Kidney epithelial cell (primary cell): Measurements from ENCODE around the gene STK10. TPM values are rescaled to one million over a fixed set of nuclear protein-coding genes. Genes with fewer than 3 reads are reported as not detected.
"Not testable (repeated sequence)": the region's sequence is repeated elsewhere in the genome, so short reads cannot be mapped to it uniquely, and the experiment has no call there.

Experiments used
- DNase-seq: peaks from one replicate; pipeline ENCODE4 v3.0.0-alpha.2; 2010; ENCODE audit warnings: low read depth
- H3K27me3 ChIP-seq: 2 replicates; pipeline ENCODE4 v1.6.0; 2011; ENCODE audit warnings: low read length; ENCODE audit not compliant: control insufficient read depth, insufficient read depth
- H3K36me3 ChIP-seq: 2 replicates; pipeline ENCODE4 v1.5.1; 2011; ENCODE audit warnings: low read length; ENCODE audit not compliant: control insufficient read depth, insufficient read depth
- H3K4me3 ChIP-seq: 2 replicates; pipeline ENCODE4 v1.5.1; 2011; ENCODE audit warnings: low read depth, mild to moderate bottlenecking, control low read depth, low read length
- total RNA-seq: library from RNA; depleted of rRNA; stranded (reverse); fragments of >200 nt; gene quantifications from 2 replicates; pipeline ENCODE4 v1.2.3, GENCODE V29; 2015
- TF ChIP-seq, protein P1 (sequence below): IDR thresholded peaks from 2 replicates; pipeline ENCODE4 v1.5.1; 2011; ENCODE audit warnings: mild to moderate bottlenecking, moderate library complexity, low read length, control low read depth, inconsistent platforms; ENCODE audit not compliant: insufficient read depth, poor library complexity, severe bottlenecking

STK10 gene
- total RNA-seq, 1 donor from 2014 or later = 24.7 TPM

DNA sequence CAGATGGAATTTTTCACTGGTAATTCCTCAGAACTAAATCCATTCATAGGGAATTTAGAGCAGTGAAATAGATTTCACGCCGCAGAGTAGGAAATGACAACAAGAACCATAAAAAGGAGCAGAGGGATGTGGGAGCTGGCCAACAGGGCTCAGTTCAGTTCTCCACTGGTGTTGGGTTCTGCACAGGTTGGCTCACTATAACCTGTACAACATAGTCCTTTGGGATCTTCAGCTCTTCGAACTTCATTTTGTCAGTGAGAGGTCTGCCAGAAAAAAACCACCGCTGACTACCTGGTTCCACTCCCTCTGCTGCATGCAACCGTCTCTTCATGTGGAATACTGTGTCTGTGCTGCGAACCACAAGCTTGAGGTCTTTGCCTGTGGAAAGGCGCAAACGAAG is 23.7 kb upstream of the STK10 start:
- Histone ChIP-seq H3K36me3 (peaks cover 2% of the 10 kb centered on the region), H3K27me3 (no peaks in the 10 kb centered on the region), H3K4me3 (no peak overlapping the region)
- no peak for DNase-seq
- TF ChIP-seq, protein P1, sequence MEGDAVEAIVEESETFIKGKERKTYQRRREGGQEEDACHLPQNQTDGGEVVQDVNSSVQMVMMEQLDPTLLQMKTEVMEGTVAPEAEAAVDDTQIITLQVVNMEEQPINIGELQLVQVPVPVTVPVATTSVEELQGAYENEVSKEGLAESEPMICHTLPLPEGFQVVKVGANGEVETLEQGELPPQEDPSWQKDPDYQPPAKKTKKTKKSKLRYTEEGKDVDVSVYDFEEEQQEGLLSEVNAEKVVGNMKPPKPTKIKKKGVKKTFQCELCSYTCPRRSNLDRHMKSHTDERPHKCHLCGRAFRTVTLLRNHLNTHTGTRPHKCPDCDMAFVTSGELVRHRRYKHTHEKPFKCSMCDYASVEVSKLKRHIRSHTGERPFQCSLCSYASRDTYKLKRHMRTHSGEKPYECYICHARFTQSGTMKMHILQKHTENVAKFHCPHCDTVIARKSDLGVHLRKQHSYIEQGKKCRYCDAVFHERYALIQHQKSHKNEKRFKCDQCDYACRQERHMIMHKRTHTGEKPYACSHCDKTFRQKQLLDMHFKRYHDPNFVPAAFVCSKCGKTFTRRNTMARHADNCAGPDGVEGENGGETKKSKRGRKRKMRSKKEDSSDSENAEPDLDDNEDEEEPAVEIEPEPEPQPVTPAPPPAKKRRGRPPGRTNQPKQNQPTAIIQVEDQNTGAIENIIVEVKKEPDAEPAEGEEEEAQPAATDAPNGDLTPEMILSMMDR = no peak

DNA sequence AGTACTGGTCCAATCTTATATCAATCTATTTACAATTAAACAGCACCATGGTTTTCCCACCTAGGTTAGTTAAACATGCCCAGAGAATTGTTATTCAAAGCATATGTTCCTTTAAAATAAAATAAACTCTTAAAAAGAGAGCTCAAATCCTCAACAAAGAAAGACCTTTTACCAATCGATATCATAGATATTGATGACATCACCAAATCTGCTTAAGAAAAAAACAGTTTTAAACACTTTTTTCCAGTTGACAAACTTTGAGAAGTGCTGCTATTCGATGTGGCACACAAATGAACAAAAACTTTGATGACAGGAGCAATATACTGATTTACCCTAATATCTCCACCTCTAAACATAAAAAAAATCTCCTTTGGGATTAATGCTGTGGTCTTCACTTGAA is 21.7 kb upstream of the STK10 start:
- TF ChIP-seq, protein P1 = no peak
- no peak overlapping the region for H3K4me3 ChIP-seq
- no peaks in the 10 kb centered on the region for H3K27me3 ChIP-seq
- H3K36me3 ChIP-seq = peaks cover 2% of the 10 kb centered on the region
- DNase-seq = no peak

DNA sequence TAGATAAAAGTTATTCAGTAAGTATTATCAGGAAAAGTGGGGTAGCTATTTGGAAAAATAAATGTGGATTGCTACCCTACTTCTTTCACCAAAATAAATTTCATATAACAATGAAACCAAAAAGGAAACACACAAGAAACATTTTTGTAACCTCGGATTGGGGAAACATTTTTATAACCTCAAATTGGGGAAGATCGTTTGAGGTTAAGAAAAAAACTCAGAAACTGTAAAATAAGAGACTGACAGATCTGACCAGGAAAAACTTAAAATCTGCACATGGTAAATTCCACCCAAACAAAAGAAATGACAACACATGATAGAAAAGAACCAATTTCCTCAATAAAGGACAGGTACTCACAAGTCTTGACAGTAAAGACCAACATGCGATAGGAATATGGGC is 19.5 kb upstream of the STK10 start:
- H3K36me3 ChIP-seq = peaks cover 2% of the 10 kb centered on the region
- no peak for DNase-seq
- H3K4me3 ChIP-seq = no peak overlapping the region
- no peaks in the 10 kb centered on the region for H3K27me3 ChIP-seq
- TF ChIP-seq, protein P1 = no peak

DNA sequence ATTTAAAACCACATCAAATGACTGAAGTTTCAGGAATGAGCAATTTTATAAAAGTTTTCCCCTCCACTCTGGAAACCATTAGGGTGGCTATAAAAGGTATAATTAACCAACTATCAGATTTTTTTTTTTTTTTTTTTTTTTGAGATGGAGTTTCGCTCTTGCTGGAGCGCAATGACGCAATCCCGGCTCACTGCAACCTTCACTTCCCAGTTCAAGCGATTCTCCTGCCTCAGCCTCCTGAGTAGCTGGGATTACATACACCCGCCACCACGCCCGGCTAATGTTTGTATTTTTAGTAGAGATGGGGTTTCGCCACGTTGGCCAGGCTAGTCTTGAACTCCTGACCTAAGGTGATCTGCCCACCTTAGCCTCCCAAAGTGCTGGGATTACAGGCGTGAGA is 18.0 kb upstream of the STK10 start:
- not testable (repeated sequence) for H3K27me3 ChIP-seq, H3K36me3 ChIP-seq, H3K4me3 ChIP-seq, DNase-seq

DNA sequence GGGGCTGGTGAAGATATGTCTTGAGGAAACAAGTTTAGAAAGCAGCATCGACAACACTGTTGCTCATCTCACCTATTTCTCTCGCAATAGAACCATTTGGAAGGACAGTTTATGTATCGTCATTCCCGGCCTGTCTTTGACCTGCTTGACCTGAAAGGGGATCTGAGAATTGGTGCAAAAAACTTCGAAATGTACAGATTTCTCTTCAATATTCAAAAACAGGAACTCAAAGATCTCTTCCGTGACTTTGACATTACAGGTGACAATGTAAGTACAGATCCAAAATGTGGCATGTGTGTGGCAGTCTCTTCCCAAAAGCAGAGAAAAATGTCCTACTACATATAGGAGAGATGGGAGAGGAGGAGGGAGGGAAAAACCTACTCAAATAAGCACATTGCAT is 12.5 kb upstream of the STK10 start:
- Histone ChIP-seq H3K4me3 (no peak overlapping the region), H3K27me3 (no peaks in the 10 kb centered on the region), H3K36me3 (no peaks in the 10 kb centered on the region)
- no peak for DNase-seq
- TF ChIP-seq, protein P1 = no peak

DNA sequence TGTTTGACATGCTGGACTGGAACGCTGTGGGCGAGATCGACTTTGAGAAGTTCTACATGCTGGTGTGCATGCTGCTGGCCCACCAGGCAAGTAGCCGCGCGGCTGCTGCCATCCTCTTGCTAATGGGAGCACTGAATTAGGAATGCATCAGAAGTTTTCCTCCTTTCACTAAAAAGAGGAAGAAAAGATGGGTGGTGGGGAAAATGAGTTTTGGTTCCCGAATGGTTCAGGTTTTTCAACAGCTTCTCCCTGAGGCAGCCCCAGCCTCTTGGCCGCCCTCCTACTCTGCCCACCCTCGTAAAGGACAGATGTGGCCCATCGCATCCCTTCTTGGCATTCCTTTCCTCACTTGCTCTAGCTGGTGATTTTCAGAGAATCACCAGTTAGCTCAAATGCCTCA is 11.4 kb upstream of the STK10 start:
- H3K36me3 ChIP-seq = no peaks in the 10 kb centered on the region
- H3K27me3 ChIP-seq = no peaks in the 10 kb centered on the region
- DNase-seq = no peak
- TF ChIP-seq, protein P1 = no peak
- no peak overlapping the region for H3K4me3 ChIP-seq

DNA sequence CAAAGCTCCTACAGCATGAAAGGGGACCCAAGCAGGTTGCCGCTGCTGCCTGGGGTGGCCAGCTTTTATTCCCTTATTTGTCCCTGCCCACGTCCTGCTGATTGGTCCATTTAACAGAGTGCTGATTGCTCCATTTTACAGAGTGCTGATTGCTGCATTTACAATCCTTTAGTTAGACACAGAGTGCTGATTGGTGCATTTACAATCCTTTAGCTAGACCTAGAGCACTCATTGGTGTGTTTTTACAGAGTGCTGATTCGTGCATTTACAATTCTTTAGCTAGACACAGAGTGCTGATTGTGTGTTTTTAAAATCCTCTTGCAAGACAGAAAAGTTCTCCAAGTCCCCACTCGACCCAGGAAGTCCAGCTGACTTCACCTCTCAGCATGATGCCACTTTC is 9.8 kb upstream of the STK10 start:
- not testable (repeated sequence) for DNase-seq, H3K27me3 ChIP-seq, H3K36me3 ChIP-seq, H3K4me3 ChIP-seq
